Jurkat, Clone E6-1 (cell line): ENCODE data around the gene TBC1D14.
A peak's percentile ranks its signal among the peaks of the same experiment; 100 is the strongest.

Source experiments
- DNase-seq: peaks from one replicate; pipeline ENCODE4 v3.0.0-alpha.2; 2011; ENCODE audit warnings: low read depth, low spot score
- H3K4me3 ChIP-seq: 2 replicates; pipeline ENCODE4 v1.5.1; 2011; ENCODE audit warnings: mild to moderate bottlenecking, low read length, control low read depth, moderate library complexity

Gene TBC1D14

GRCh38 chr4:7045553-7045952, 135.9 kb downstream of the TBC1D14 start:
- no peak for DNase-seq
- H3K4me3 ChIP-seq: no peak overlapping the region

- DNase-seq: peak; percentile 59
These were observed 136.6 kb downstream of the TBC1D14 start for GRCh38 chr4:7045961-7046921.

GRCh38 chr4:7046971-7047370, 137.3 kb downstream of the TBC1D14 start:
- no peak for DNase-seq
- no peak overlapping the region for H3K4me3 ChIP-seq

More at GRCh38 chr4:7045961-7046921, 136.6 kb downstream of the TBC1D14 start:
- no peak overlapping the region for H3K4me3 ChIP-seq

DNA sequence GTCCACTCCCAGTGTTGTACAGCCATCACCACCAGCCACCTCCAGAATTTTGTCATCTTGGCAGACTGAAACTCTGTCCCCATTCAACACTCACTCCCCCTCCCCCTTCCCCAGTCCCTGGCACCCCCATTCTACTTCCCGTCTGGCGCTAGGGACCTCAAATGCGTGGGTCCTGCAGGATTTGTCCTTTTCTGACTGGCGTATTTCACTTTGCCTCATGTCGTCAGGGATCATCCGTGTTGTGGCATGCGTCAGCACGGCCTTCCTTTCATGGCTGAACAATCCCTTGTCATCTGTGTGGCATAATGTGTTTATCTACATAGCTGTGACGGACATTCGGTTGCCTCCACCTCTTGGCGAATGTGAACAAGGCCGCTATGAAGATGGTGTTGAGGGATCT, 139.0 kb downstream of the TBC1D14 start:
- DNase-seq: no peak
- H3K4me3 ChIP-seq: no peak overlapping the region

- no peak for DNase-seq
- H3K4me3 ChIP-seq: no peak overlapping the region
These were observed 139.7 kb downstream of the TBC1D14 start for GRCh38 chr4:7049295-7049694.

- no peak overlapping the region for H3K4me3 ChIP-seq
- DNase-seq: no peak
These were observed 140.1 kb downstream of the TBC1D14 start for GRCh38 chr4:7049739-7050138.

- H3K4me3 ChIP-seq: no peak overlapping the region
- DNase-seq: no peak
These were observed 141.0 kb downstream of the TBC1D14 start for GRCh38 chr4:7050481-7051143.

DNA sequence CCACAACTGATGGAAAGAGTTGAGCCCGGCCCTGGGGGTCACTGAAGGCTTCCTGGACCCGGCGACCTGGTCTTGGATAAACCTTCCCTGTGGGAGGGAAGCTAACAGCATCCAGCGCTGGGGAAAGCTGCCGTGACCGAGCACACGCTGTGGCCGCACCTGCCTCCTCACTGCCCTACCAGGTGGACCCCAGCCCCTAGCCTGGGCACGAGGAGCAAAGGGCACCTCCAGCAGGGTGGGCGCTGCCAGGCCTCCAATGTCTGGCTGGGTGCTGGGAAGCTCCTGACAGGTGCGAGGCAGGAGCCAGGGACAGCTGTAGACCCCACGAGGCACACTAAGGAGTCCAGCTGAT, 141.5 kb downstream of the TBC1D14 start:
- H3K4me3 ChIP-seq: no peak overlapping the region
- no peak for DNase-seq

GRCh38 chr4:7051905-7052304, 142.3 kb downstream of the TBC1D14 start:
- DNase-seq: no peak
- no peak overlapping the region for H3K4me3 ChIP-seq

- no peak for DNase-seq
These were observed 142.7 kb downstream of the TBC1D14 start for GRCh38 chr4:7052313-7052712.

DNA sequence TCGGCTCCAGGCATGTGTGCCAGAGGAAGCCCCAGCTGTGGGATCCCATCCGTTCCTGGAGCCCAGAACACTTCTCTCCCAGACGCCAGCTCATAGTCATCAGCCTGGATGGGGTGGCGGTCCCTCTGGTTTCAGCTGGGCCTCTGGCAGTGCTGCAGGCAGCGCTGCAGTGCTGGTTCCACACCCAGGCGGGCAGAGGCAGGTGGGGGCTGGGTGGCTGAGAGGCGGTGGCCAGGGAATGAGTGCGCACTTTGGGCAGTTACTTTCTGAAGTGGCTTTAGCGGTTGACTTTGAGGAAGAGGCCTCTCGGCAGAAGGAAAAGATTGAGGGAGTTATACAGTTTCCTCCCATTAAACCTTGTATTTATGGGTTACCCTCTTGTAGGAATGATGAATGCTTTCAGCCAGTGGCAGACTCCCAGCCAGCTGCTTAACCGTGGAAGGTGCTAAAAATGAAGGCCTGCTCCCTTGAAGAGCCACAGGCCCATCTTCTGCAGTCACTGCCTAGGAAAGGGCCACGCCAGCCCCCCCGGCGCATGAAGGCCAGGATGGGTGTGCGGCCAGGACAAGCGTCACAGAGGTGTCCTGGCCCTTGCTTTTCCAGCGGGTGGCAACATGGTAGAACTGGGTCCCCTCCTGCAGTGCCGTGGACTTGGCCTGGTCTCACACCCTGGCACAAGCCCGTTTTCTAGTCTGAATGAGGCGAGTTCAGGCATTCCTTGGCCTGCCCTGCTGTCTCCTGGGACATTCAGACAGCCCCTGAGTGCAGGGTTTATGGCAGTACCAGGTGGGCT, 143.5 kb downstream of the TBC1D14 start:
- H3K4me3 ChIP-seq: no peak overlapping the region
- DNase-seq: no peak

More at GRCh38 chr4:7052313-7052712, 142.7 kb downstream of the TBC1D14 start:
- H3K4me3 ChIP-seq: no peak overlapping the region

DNA sequence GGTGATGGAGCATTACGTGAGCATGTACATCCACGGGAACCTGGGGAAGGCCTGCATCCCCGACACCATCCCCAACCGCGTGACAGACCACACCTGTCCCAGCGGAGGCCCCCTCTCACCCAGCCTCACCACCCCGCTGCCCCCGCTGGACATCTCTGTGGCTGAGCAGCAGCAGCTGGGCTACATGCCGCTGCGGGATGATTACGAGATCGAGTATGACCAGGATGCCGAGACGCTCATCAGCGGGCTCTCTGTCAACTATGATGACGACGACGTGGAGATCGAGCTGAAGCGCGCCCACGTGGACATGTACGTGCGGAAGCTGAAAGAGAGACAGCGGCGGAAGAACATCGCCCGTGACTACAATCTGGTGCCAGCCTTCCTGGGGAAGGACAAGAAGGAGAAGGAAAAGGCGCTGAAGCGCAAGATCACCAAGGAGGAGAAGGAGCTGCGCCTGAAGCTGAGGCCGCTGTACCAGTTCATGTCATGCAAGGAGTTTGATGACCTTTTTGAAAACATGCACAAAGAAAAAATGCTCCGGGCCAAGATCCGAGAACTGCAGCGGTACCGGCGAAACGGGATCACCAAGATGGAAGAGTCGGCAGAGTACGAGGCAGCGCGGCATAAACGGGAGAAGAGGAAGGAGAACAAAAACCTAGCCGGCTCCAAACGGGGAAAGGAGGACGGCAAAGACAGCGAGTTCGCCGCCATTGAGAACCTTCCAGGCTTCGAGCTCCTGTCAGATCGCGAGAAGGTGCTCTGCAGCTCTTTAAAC, 144.7 kb downstream of the TBC1D14 start:
- no peak for DNase-seq
- no peak overlapping the region for H3K4me3 ChIP-seq

DNA sequence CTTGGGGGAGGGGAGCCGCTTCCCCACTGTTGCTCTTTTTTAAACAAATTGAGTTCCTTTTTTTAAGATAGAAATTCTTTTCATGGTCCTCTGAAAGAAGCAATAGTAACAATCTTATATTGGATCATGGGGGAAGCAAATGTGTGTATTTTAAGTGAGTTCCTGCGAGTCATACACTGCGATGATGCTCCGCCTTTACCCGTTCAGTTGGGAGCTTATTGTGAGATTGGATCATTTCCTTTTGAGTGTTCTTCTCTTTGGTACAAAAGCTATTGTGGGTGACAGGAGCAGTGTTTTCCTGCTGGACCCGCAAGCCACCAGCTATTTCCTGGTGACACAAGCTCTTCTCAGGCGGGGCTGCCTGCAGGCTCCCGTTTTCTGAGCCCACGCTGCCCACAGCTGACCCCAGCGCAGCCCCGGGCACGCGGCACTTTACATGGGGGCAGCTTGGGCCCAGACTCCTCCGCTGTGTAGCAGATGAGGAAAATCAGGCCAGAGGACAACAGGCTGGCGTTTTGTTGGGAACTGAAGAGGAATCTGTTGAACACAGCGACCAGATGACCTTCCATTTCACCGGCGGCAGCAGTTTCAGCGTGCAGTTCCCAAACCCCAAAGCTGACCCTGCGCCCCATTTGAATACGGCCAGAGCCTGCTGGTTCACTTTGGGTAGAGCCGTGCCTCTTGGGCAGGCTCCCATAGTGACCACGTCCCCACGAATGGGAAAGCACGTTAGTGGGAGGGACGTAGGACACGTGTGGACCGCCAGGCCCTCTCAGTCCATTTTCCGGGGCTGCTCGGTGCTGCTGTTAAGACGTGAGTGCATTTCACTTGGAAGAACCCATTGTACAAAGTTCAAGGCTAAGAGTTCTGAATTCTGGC, 145.7 kb downstream of the TBC1D14 start:
- no peak overlapping the region for H3K4me3 ChIP-seq
- no peak for DNase-seq

- no peak for DNase-seq
These were observed 146.3 kb downstream of the TBC1D14 start for GRCh38 chr4:7055990-7056325.

GRCh38 chr4:7058792-7059191, 149.2 kb downstream of the TBC1D14 start:
- DNase-seq: no peak
- no peak overlapping the region for H3K4me3 ChIP-seq

More at GRCh38 chr4:7055990-7056325, 146.3 kb downstream of the TBC1D14 start:
- H3K4me3 ChIP-seq: no peak overlapping the region

DNA sequence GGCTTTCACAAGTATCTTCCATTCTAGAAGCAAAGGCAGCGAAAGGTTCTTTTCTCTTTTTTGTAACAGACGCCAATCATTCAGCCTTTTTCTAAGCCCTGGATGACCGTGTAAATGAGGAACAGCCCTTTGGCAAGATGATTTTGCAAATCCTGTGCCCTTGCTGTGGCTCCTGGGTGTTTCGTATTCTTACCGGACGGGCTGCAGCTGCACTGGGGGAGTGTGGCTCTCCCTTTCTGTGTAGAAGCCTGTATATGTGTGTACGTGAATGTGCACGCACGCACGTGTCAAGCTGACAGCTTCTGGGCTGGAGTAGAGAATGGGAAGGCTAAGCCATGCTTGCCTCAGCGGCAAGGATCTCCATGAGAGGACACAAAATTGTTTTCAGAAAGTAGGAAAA, 150.0 kb downstream of the TBC1D14 start:
- DNase-seq: no peak
- no peak overlapping the region for H3K4me3 ChIP-seq

DNA sequence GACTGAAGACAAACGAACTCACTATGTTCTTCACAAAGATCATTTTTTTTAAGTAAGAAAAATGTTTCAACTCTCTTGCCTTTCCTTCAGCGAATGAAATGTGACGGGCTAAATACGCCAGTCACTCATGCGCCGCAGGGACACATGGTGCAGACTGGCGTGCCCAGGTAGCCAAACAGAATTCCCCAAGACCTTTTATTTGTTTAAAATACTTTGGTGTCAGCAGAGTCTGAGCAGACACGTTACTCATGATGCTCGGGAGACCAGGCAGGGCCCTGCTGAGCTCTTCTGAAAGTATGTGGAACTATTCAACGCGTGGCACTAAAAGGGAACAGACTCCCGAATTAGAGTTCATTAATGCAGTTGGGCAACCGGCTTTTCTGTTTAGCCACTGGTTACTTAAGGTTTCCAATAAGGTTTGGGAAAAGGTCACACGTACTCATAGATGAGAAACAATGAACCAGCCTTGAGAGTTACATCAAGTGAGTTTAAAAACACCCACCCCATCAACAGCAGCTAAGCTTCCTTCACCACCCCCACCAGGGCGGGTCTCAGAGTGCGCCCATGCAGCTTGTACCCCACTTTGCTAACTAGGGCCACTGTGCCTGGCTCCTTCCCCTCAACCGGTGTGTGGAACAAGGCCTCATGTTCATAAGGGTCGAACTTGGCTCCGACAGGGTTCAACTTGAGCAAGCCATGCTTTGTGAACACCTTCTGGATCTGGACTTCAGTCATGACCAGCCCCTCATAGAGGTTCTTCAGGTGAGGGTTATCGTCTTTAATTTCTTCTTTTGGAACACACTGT, 150.9 kb downstream of the TBC1D14 start:
- no peak overlapping the region for H3K4me3 ChIP-seq
- no peak for DNase-seq
